Smooth muscle cell (in vitro differentiated cells): ENCODE results near the gene SKI. TPM values are rescaled to one million over a fixed set of nuclear protein-coding genes. Genes with fewer than 3 reads are reported as not detected.

Source experiments
- DNase-seq: peaks from one replicate; lab custom pipeline; 2025; ENCODE audit not compliant: unreplicated experiment; lab: John Stamatoyannopoulos, UW
- H2AFZ ChIP-seq: fragments of 200-600 bp; sonication (generic); 2 replicates; pipeline ENCODE4 v1.6.0; 2016; ENCODE audit warnings: antibody characterized with exemption, low read depth, mild to moderate bottlenecking
- H3F3A ChIP-seq: fragments of 200-600 bp; sonication (generic); 2 replicates; pipeline ENCODE4 v1.6.0; 2017; ENCODE audit warnings: antibody characterized with exemption, low read depth
- H3K27ac ChIP-seq: fragments of 200-600 bp; sonication (generic); 2 replicates; pipeline ENCODE4 v1.5.1; 2016; ENCODE audit warnings: low read depth, mild to moderate bottlenecking
- H3K27me3 ChIP-seq: fragments of 200-600 bp; sonication (generic); 2 replicates; pipeline ENCODE4 v1.6.1; 2016; ENCODE audit warnings: low read depth, mild to moderate bottlenecking
- H3K36me3 ChIP-seq: fragments of 200-600 bp; sonication (generic); 2 replicates; pipeline ENCODE4 v1.5.1; 2016; ENCODE audit warnings: low read depth
- H3K4me1 ChIP-seq: fragments of 200-600 bp; sonication (generic); 2 replicates; pipeline ENCODE4 v1.5.1; 2016; ENCODE audit warnings: low read depth
- H3K4me2 ChIP-seq: fragments of 200-600 bp; sonication (generic); 2 replicates; pipeline ENCODE4 v1.6.0; 2016; ENCODE audit warnings: mild to moderate bottlenecking
- H3K4me3 ChIP-seq: fragments of 200-600 bp; sonication (generic); 2 replicates; pipeline ENCODE4 v1.5.1; 2016; ENCODE audit warnings: mild to moderate bottlenecking
- H3K79me2 ChIP-seq: fragments of 200-600 bp; sonication (generic); 2 replicates; pipeline ENCODE4 v1.6.0; 2016; ENCODE audit warnings: low read depth, mild to moderate bottlenecking
- H3K9ac ChIP-seq: fragments of 200-600 bp; sonication (generic); 2 replicates; pipeline ENCODE4 v1.6.0; 2016; ENCODE audit warnings: low read depth
- H3K9me3 ChIP-seq: fragments of 200-600 bp; sonication (generic); replicated peaks from 2 replicates; pipeline ENCODE4 v1.5.1; 2016; ENCODE audit warnings: low read depth
- H4K20me1 ChIP-seq: fragments of 200-600 bp; sonication (generic); 2 replicates; pipeline ENCODE4 v1.6.0; 2016; ENCODE audit warnings: low read depth
- WGBS: methylation state at CpG from one replicate; pipeline ENCODE4 v1.1.7; 2016; ENCODE audit warnings: low lambda C conversion rate; 5-methylcytosine and 5-hydroxymethylcytosine counted together
- polyA plus RNA-seq: library from polyadenylated mRNA; unstranded; fragments of >200 nt; fragmentation: Nextera tagmentation; extraction: Ambion mirVana; gene quantifications from 2 replicates; pipeline ENCODE4 v1.2.1, GENCODE V29; 2016
- total RNA-seq: library from RNA; depleted of rRNA; stranded (reverse); fragments of >200 nt; gene quantifications from 2 replicates; pipeline ENCODE4 v1.2.3, GENCODE V29; 2014
- TF ChIP-seq, protein P1 (sequence below): fragments of 200-600 bp; sonication (generic); IDR thresholded peaks from 2 replicates; pipeline ENCODE4 v1.5.1; 2017; ENCODE audit warnings: borderline replicate concordance, mild to moderate bottlenecking, antibody characterized with exemption; ENCODE audit not compliant: insufficient read depth, poor library complexity, severe bottlenecking

The SKI gene
- total and polyA plus RNA-seq, 2 experiments from 2014 or later = 4.2 to 19.6 TPM

DNA sequence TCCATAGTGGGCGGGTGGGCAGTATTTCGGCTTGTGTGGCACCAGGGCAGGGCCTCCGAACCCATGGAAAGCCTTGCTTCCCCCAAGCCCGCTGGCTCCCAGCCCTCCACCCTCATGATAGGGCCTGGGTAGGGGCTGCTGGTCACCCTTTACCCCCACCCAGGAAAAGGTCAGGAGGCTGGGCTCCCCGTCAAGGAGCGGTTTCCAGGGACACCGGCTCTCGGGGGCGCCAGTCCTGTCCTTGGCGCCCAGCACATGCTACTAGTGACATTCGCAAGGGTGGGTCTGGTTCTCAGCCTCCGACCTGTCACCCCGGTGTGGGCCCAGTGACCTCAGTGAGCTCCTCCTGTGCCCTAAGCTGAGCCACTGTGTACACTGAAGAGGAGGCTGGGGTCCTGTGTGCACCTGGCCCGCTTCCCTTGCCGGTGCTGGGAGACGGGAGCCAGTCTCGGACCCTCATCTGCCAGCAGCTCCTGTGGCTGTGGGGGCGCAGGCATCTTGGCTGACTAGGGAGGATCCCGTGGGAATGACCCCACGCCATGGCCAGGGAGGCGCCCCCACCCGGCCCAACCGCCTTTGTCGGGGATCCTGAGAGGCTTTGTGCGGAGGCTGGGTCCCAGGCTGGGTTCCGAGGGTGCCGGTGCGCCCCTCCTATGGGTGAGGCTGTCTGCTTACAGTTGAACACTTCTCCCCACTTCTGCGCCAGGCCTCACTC is 54.6 kb downstream of the SKI start:
- Histone ChIP-seq H3K36me3 (no peaks in the 10 kb centered on the region), H3K4me3 (no peak overlapping the region), H3K9ac (no peak overlapping the region), H3K27ac (no peak overlapping the region), H3K79me2 (peaks cover 76% of the 10 kb centered on the region), H3K9me3 (no peaks in the 10 kb centered on the region), H3F3A (no peaks in the 10 kb centered on the region), H4K20me1 (peaks cover 78% of the 10 kb centered on the region), H2AFZ (no peak overlapping the region), H3K27me3 (no peaks in the 10 kb centered on the region), H3K4me2 (no peak overlapping the region), H3K4me1 (peaks cover 20% of the 10 kb centered on the region)
- 98% methylated on average over 23 of the region's 29 CpGs for WGBS
- DNase-seq = no peak
- TF ChIP-seq, protein P1, sequence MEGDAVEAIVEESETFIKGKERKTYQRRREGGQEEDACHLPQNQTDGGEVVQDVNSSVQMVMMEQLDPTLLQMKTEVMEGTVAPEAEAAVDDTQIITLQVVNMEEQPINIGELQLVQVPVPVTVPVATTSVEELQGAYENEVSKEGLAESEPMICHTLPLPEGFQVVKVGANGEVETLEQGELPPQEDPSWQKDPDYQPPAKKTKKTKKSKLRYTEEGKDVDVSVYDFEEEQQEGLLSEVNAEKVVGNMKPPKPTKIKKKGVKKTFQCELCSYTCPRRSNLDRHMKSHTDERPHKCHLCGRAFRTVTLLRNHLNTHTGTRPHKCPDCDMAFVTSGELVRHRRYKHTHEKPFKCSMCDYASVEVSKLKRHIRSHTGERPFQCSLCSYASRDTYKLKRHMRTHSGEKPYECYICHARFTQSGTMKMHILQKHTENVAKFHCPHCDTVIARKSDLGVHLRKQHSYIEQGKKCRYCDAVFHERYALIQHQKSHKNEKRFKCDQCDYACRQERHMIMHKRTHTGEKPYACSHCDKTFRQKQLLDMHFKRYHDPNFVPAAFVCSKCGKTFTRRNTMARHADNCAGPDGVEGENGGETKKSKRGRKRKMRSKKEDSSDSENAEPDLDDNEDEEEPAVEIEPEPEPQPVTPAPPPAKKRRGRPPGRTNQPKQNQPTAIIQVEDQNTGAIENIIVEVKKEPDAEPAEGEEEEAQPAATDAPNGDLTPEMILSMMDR = no peak

- Histone ChIP-seq H3K9ac (no peak overlapping the region), H3K4me2 (no peak overlapping the region), H3K9me3 (no peaks in the 10 kb centered on the region), H2AFZ (no peak overlapping the region), H3K79me2 (peaks cover 76% of the 10 kb centered on the region), H3K36me3 (no peaks in the 10 kb centered on the region), H3K27ac (no peak overlapping the region), H4K20me1 (peaks cover 78% of the 10 kb centered on the region), H3F3A (no peaks in the 10 kb centered on the region), H3K27me3 (no peaks in the 10 kb centered on the region), H3K4me3 (no peak overlapping the region), H3K4me1 (peaks cover 15% of the 10 kb centered on the region)
- no peak for DNase-seq
- TF ChIP-seq, protein P1 = no peak
- 97% methylated on average over 21 of the region's 21 CpGs for WGBS
Observed at GRCh38 chr1:2283371-2283990, 55.4 kb downstream of the SKI start.

- WGBS = 97% methylated on average over 20 of the region's 27 CpGs
Observed at GRCh38 chr1:2283991-2284895, 56.1 kb downstream of the SKI start.

More at GRCh38 chr1:2283991-2284895, 56.1 kb downstream of the SKI start:
- Histone ChIP-seq H3K9me3 (no peaks in the 10 kb centered on the region), H3K79me2 (peaks cover 77% of the 10 kb centered on the region), H3K36me3 (no peaks in the 10 kb centered on the region), H4K20me1 (peaks cover 78% of the 10 kb centered on the region), H3K4me3 (no peak overlapping the region), H3K4me2 (no peak overlapping the region), H3F3A (no peaks in the 10 kb centered on the region), H3K4me1 (peaks cover 7% of the 10 kb centered on the region), H3K27me3 (no peaks in the 10 kb centered on the region), H3K27ac (no peak overlapping the region), H3K9ac (no peak overlapping the region), H2AFZ (no peak overlapping the region)
- TF ChIP-seq, protein P1 = no peak
- no peak for DNase-seq
